Upper lobe of left lung (tissue), 4 donors: ENCODE measurements around the gene SH3BGRL2.

ENCODE experiments used
- EP300 ChIP-seq, 4 donors: sonication (generic); formaldehyde crosslinking; IDR thresholded peaks; one replicate each; pipeline ENCODE4 v1.5.1; 2017; ENCODE audit warnings: antibody characterized with exemption in 4 of 4, control low read depth in 2 of 4
- POLR2A ChIP-seq, 4 donors: fragments of 450-650 bp; IDR thresholded peaks; one replicate each; pipeline ENCODE4 v1.5.1; 2016 to 2017; ENCODE audit warnings: antibody characterized with exemption in 4 of 4, mild to moderate bottlenecking in 2 of 4
- TF ChIP-seq, protein P1 (sequence below), 6 experiments: fragments of 450-650 bp in 4 of 6; fragments of 200-600 bp in 2 of 6; sonication (generic) in 2 of 6; IDR thresholded peaks; one replicate each; pipeline ENCODE4 v1.5.1; 2016 to 2019; ENCODE audit warnings: antibody characterized with exemption in 6 of 6

DNA sequence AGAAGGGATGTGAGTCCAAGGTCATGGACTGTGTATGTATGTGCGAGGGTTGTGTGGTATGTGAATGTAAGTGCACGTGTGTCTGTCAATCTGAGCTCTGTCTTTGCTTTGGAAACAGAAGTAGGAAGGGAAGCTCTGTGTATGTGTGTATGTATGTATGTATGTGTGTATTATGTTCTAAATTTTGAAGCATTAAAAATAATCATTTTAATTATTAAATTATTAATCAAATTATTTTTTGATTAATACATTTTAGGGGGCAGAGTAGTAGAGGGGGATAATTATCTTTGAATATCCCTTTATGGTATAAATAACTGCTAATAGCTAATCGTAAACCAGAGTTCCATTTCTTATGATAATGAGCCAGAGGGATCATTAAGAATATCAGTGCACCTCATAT is 42.8 kb downstream of the SH3BGRL2 start:
- TF ChIP-seq, protein P1, sequence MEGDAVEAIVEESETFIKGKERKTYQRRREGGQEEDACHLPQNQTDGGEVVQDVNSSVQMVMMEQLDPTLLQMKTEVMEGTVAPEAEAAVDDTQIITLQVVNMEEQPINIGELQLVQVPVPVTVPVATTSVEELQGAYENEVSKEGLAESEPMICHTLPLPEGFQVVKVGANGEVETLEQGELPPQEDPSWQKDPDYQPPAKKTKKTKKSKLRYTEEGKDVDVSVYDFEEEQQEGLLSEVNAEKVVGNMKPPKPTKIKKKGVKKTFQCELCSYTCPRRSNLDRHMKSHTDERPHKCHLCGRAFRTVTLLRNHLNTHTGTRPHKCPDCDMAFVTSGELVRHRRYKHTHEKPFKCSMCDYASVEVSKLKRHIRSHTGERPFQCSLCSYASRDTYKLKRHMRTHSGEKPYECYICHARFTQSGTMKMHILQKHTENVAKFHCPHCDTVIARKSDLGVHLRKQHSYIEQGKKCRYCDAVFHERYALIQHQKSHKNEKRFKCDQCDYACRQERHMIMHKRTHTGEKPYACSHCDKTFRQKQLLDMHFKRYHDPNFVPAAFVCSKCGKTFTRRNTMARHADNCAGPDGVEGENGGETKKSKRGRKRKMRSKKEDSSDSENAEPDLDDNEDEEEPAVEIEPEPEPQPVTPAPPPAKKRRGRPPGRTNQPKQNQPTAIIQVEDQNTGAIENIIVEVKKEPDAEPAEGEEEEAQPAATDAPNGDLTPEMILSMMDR (IDR thresholded peaks at IDR 0.05), result no peak
- TF ChIP-seq EP300 (IDR thresholded peaks at IDR 0.05) (no peak), POLR2A (IDR thresholded peaks at IDR 0.05) (no peak)
